Uterus (tissue), 4 donors: ENCODE results near the gene CFAP119. TPM values are rescaled to one million over a fixed set of nuclear protein-coding genes. Genes with fewer than 3 reads are reported as not detected.

Experiments
- DNase-seq, 2 donors: peaks; one replicate each; pipeline ENCODE4 v3.0.0-alpha.2; 2019 to 2020
- H3K27ac ChIP-seq, 2 donors: fragments of 200-600 bp; sonication (generic); 1 replicate in 1 of 2; 2 replicates in 1 of 2; pipeline ENCODE4 v1.5.1; 2016 to 2018
- H3K27me3 ChIP-seq, 2 donors: fragments of 200-600 bp; sonication (generic); one replicate each; pipeline ENCODE4 v1.5.1; 2018 to 2019; ENCODE audit warnings: control low read depth in 1 of 2
- H3K36me3 ChIP-seq, 2 donors: fragments of 200-600 bp; sonication (generic); one replicate each; pipeline ENCODE4 v1.5.1; 2019; ENCODE audit warnings: control low read depth in 1 of 2
- H3K4me1 ChIP-seq, 2 donors: fragments of 200-600 bp; sonication (generic); one replicate each; pipeline ENCODE4 v1.5.1; 2018 to 2019; ENCODE audit warnings: control low read depth in 1 of 2
- H3K4me3 ChIP-seq, 2 donors: fragments of 200-600 bp; sonication (generic); 1 replicate in 1 of 2; 2 replicates in 1 of 2; pipeline ENCODE4 v1.5.1; 2018 to 2019; ENCODE audit warnings: mild to moderate bottlenecking in 1 of 2
- H3K9me3 ChIP-seq, 2 donors: fragments of 200-600 bp; sonication (generic); one replicate each; pipeline ENCODE4 v1.5.1; 2019; ENCODE audit warnings: control low read depth in 1 of 2
- CTCF ChIP-seq, 4 experiments: fragments of 200-600 bp in 2 of 4; fragments of 450-650 bp in 2 of 4; sonication (generic) in 2 of 4; IDR thresholded peaks; one replicate each; pipeline ENCODE4 v1.5.1; 2016 to 2019; ENCODE audit warnings: antibody characterized with exemption in 4 of 4, mild to moderate bottlenecking in 2 of 4, moderate library complexity in 1 of 4
- POLR2A ChIP-seq, 2 donors: fragments of 450-650 bp; IDR thresholded peaks; one replicate each; pipeline ENCODE4 v1.6.1; 2016; ENCODE audit warnings: antibody characterized with exemption in 2 of 2, mild to moderate bottlenecking in 1 of 2, moderate library complexity in 1 of 2
- intact Hi-C: fragments of 100-400 bp; cut with DNase I; formaldehyde crosslinking; loops from one replicate; pipeline ENCODE4 v1.15.1; 2023; ENCODE audit warnings: low total_unique reads
- small RNA-seq: library from RNA; depleted of rRNA; stranded (forward); fragments of <200 nt; gene quantifications from one replicate; pipeline ENCODE3, GENCODE V24; 2016
- total RNA-seq, 4 donors: library from RNA; depleted of rRNA in 3 of 4; stranded (reverse); fragments of >200 nt in 3 of 4; gene quantifications; one replicate each; pipeline versions ENCODE4 v1.1.0 to v1.2.4, GENCODE V29; 2014 to 2023
- donor health status: DM: yes; HTN: yes; CAD: no.

The CFAP119 gene
- total RNA-seq, 4 donors from 2014 or later = 4.1 to 9.1 TPM; not detected in 2

- Histone ChIP-seq H3K4me3 (no peak overlapping the region), H3K27ac (no peak overlapping the region), H3K27me3 (no peaks in the 10 kb centered on the region), H3K4me1 (no peaks in the 10 kb centered on the region), H3K9me3 (no peaks in the 10 kb centered on the region), H3K36me3 (no peaks in the 10 kb centered on the region)
- intact Hi-C loops = no loop called here
- DNase-seq = no peak
- TF ChIP-seq POLR2A (IDR thresholded peaks at IDR 0.05) (no peak), CTCF (IDR thresholded peaks at IDR 0.05) (no peak)
These were observed 50.9 kb downstream of the CFAP119 start for GRCh38 chr16:30710971-30711370.

Small RNA genes within 50 kb of the gene (small RNA-seq; reads per million reads assigned to genes)
- 0.42 reads per million for gene SNORA30

Other genes starting within 250 kb of the CFAP119 start
- 10 to 100 TPM in 3 of 4 donors, 1 to 10 TPM in 1; 8.8 to 41.3 (median 28.5) TPM for gene ZNF768, start 235.5 kb downstream of the CFAP119 start, total RNA-seq
- 10 to 100 TPM in 2 of 4 donors, 1 to 10 TPM in 2; 3.8 to 16.1 (median 10.2) TPM for gene ZNF747, start 227.2 kb downstream of the CFAP119 start, total RNA-seq
- gene ZNF764, start 203.7 kb downstream of the CFAP119 start, total RNA-seq = 10 to 100 TPM in 2 of 4 donors, 1 to 10 TPM in 2; 1.5 to 11.3 (median 7.3) TPM
- gene ZNF688, start 190.3 kb downstream of the CFAP119 start, total RNA-seq = 10 to 100 TPM in 3 of 4 donors, 1 to 10 TPM in 1; 9.6 to 27.1 (median 12.5) TPM
- gene ZNF785, start 176.4 kb downstream of the CFAP119 start, total RNA-seq = 10 to 100 TPM in 2 of 4 donors, 1 to 10 TPM in 2; 6.8 to 37.4 (median 15.2) TPM
- gene ZNF689, start 151.7 kb downstream of the CFAP119 start, total RNA-seq = 10 to 100 TPM in 1 of 4 donors, 1 to 10 TPM in 3; 3.1 to 11.5 (median 7.0) TPM
- gene PRR14, start 111.1 kb downstream of the CFAP119 start, total RNA-seq = 10 to 100 TPM in 2 of 4 donors, 1 to 10 TPM in 2; 1.0 to 82.4 (median 10.0) TPM
- 10 to 100 TPM in 2 of 4 donors, 1 to 10 TPM in 2; 8.5 to 78.4 (median 16.5) TPM for gene FBRS, start 103.6 kb downstream of the CFAP119 start, total RNA-seq
- 10 to 100 TPM in 2 of 4 donors, 1 to 10 TPM in 2; 5.6 to 80.7 (median 26.0) TPM for gene SRCAP, start 62.9 kb downstream of the CFAP119 start, total RNA-seq
- 10 to 100 TPM; 13.5 to 44.7 (median 25.8) TPM for gene PHKG2, start 13.6 kb downstream of the CFAP119 start, total RNA-seq
- gene RNF40, start 260 bp upstream of the CFAP119 start, total RNA-seq = 100 to 1,000 TPM in 2 of 4 donors, 10 to 100 TPM in 2; 20.5 to 130 (median 86.0) TPM
- 10 to 100 TPM in 2 of 4 donors, 1 to 10 TPM in 2; 5.4 to 25.5 (median 10.7) TPM for gene ZNF629, start 25.1 kb upstream of the CFAP119 start, total RNA-seq
- gene BCL7C, start 132.0 kb upstream of the CFAP119 start, total RNA-seq = 10 to 100 TPM; 16.5 to 44.8 (median 35.2) TPM
- 10 to 100 TPM in 2 of 4 donors, 1 to 10 TPM in 1, not detected in 1; 2.3 to 20.6 (median 13.8) TPM for gene CTF1, start 134.6 kb upstream of the CFAP119 start, total RNA-seq
- 10 to 100 TPM in 3 of 4 donors, 1 to 10 TPM in 1; 3.8 to 25.4 (median 19.0) TPM for gene FBXL19, start 161.5 kb upstream of the CFAP119 start, total RNA-seq
- gene ORAI3, start 187.0 kb upstream of the CFAP119 start, total RNA-seq = 10 to 100 TPM; 21.7 to 65.0 (median 27.9) TPM
- 10 to 100 TPM in 1 of 4 donors, 1 to 10 TPM in 3; 2.1 to 31.7 (median 3.5) TPM for gene SETD1A, start 195.7 kb upstream of the CFAP119 start, total RNA-seq
- gene HSD3B7, start 223.1 kb upstream of the CFAP119 start, total RNA-seq = 10 to 100 TPM in 2 of 4 donors, 1 to 10 TPM in 2; 7.2 to 18.0 (median 11.3) TPM
- 1 to 10 TPM in 3 of 4 donors, under 1 TPM in 1; 0.88 to 2.6 (median 2.5) TPM for gene STX1B, start 248.6 kb upstream of the CFAP119 start, total RNA-seq